ENCODE results near the gene CSTPP1. TPM values are rescaled to one million over a fixed set of nuclear protein-coding genes. Genes with fewer than 3 reads are reported as not detected.

The CSTPP1 gene
- total RNA-seq, 3 donors from 2014 or later (not counting 1 experiment from before 2014, with no cell fraction given) = 16.2 to 17.8 (median 16.9) TPM

- H3K27me3 ChIP-seq (ENCODE audit: control insufficient read depth, insufficient read depth, low read length) = no peaks in the 10 kb centered on the region
- DNase-seq = no peak
Measured at GRCh38 chr11:46900091-46900746, 36.3 kb upstream of the CSTPP1 start.

GRCh38 chr11:46901156-46901555 lies 35.4 kb upstream of the CSTPP1 start:
- Histone ChIP-seq H3K4me1 (ENCODE audit: control insufficient read depth, insufficient read depth, low read length) (no peaks in the 10 kb centered on the region), H3K9me3 (ENCODE audit: control insufficient read depth, insufficient read depth, low read length) (no peaks in the 10 kb centered on the region), H3K27ac (ENCODE audit: low read length) (no peak overlapping the region), H3K36me3 (ENCODE audit: control insufficient read depth, insufficient read depth, low read length) (no peaks in the 10 kb centered on the region), H3K27me3 (ENCODE audit: control insufficient read depth, insufficient read depth, low read length) (no peaks in the 10 kb centered on the region), H3K4me3 (ENCODE audit: low read length) (no peak overlapping the region)
- H3K4me3 Mint-ChIP-seq = no peak overlapping the region
- no peak for DNase-seq
- intact Hi-C loops (cut with micrococcal nuclease) = no loop called here
- H3K27ac Mint-ChIP-seq = no peak overlapping the region
- WGBS (ENCODE audit: insufficient coverage) = 70% methylated on average over 3 of the region's 3 CpGs
- H3K4me1 Mint-ChIP-seq = no peaks in the 10 kb centered on the region
- H3K9me3 Mint-ChIP-seq = no peaks in the 10 kb centered on the region
- ATAC-seq = no peak
- TF ChIP-seq CTCF (IDR thresholded peaks at IDR 0.05) = no peak
- H3K27me3 Mint-ChIP-seq (ENCODE audit: low read depth in 2 of 2) = peaks cover 7 to 9% of the 10 kb centered on the region in 2 donors
- H3K36me3 Mint-ChIP-seq = no peaks in the 10 kb centered on the region

More at GRCh38 chr11:46900091-46900746, 36.3 kb upstream of the CSTPP1 start:
- Mint-ChIP-seq H3K36me3 (no peaks in the 10 kb centered on the region), H3K27ac (no peak overlapping the region), H3K4me3 (no peak overlapping the region), H3K9me3 (no peaks in the 10 kb centered on the region), H3K4me1 (no peaks in the 10 kb centered on the region), H3K27me3 (ENCODE audit: low read depth in 2 of 2) (peaks cover 3 to 4% of the 10 kb centered on the region in 2 donors)
- Histone ChIP-seq H3K27ac (ENCODE audit: low read length) (no peak overlapping the region), H3K36me3 (ENCODE audit: control insufficient read depth, insufficient read depth, low read length) (no peaks in the 10 kb centered on the region), H3K9me3 (ENCODE audit: control insufficient read depth, insufficient read depth, low read length) (no peaks in the 10 kb centered on the region), H3K4me3 (ENCODE audit: low read length) (no peak overlapping the region), H3K4me1 (ENCODE audit: control insufficient read depth, insufficient read depth, low read length) (no peaks in the 10 kb centered on the region)
- WGBS (ENCODE audit: insufficient coverage) = 93% methylated on average over 13 of the region's 13 CpGs
- intact Hi-C loops (cut with micrococcal nuclease) = no loop called here
- TF ChIP-seq CTCF (IDR thresholded peaks at IDR 0.05) = no peak
- ATAC-seq = no peak

- H3K27ac Mint-ChIP-seq = no peak overlapping the region
- H3K4me3 Mint-ChIP-seq = no peak overlapping the region
- intact Hi-C loops (cut with micrococcal nuclease) = no loop called here
- Histone ChIP-seq H3K4me3 (ENCODE audit: low read length) (no peak overlapping the region), H3K9me3 (ENCODE audit: control insufficient read depth, insufficient read depth, low read length) (no peaks in the 10 kb centered on the region), H3K27me3 (ENCODE audit: control insufficient read depth, insufficient read depth, low read length) (no peaks in the 10 kb centered on the region), H3K4me1 (ENCODE audit: control insufficient read depth, insufficient read depth, low read length) (no peaks in the 10 kb centered on the region), H3K27ac (ENCODE audit: low read length) (no peak overlapping the region), H3K36me3 (ENCODE audit: control insufficient read depth, insufficient read depth, low read length) (no peaks in the 10 kb centered on the region)
- no peak for TF ChIP-seq CTCF (IDR thresholded peaks at IDR 0.05)
- H3K27me3 Mint-ChIP-seq (ENCODE audit: low read depth in 2 of 2) = peaks cover 7 to 12% of the 10 kb centered on the region in 2 donors
- DNase-seq (no peak), ATAC-seq (no peak)
- no peaks in the 10 kb centered on the region for H3K9me3 Mint-ChIP-seq
- no peaks in the 10 kb centered on the region for H3K4me1 Mint-ChIP-seq
- no peaks in the 10 kb centered on the region for H3K36me3 Mint-ChIP-seq
- 91% methylated on average over 6 of the region's 6 CpGs for WGBS (ENCODE audit: insufficient coverage)
Measured at GRCh38 chr11:46902694-46903093, 33.9 kb upstream of the CSTPP1 start.

GRCh38 chr11:46903846-46904245 lies 32.7 kb upstream of the CSTPP1 start:
- Histone ChIP-seq H3K36me3 (ENCODE audit: control insufficient read depth, insufficient read depth, low read length) (no peaks in the 10 kb centered on the region), H3K27me3 (ENCODE audit: control insufficient read depth, insufficient read depth, low read length) (no peaks in the 10 kb centered on the region), H3K4me3 (ENCODE audit: low read length) (no peak overlapping the region), H3K9me3 (ENCODE audit: control insufficient read depth, insufficient read depth, low read length) (no peaks in the 10 kb centered on the region), H3K27ac (ENCODE audit: low read length) (no peak overlapping the region), H3K4me1 (ENCODE audit: control insufficient read depth, insufficient read depth, low read length) (no peaks in the 10 kb centered on the region)
- H3K36me3 Mint-ChIP-seq = no peaks in the 10 kb centered on the region
- no peak overlapping the region for H3K27ac Mint-ChIP-seq
- 80% methylated on average over 10 of the region's 10 CpGs for WGBS (ENCODE audit: insufficient coverage)
- TF ChIP-seq CTCF (IDR thresholded peaks at IDR 0.05) = no peak
- intact Hi-C loops (cut with micrococcal nuclease) = no loop called here
- no peak for ATAC-seq
- H3K27me3 Mint-ChIP-seq (ENCODE audit: low read depth in 2 of 2) = peaks cover 11 to 12% of the 10 kb centered on the region in 2 donors
- H3K4me1 Mint-ChIP-seq = no peaks in the 10 kb centered on the region
- no peak overlapping the region for H3K4me3 Mint-ChIP-seq
- DNase-seq = no peak
- no peaks in the 10 kb centered on the region for H3K9me3 Mint-ChIP-seq
